Spinal cord (tissue), 10 donors: ENCODE measurements around the gene SETD2. TPM values are rescaled to one million over a fixed set of nuclear protein-coding genes. Genes with fewer than 3 reads are reported as not detected.
"Not testable (repeated sequence)": the region's sequence is repeated elsewhere in the genome, so short reads cannot be mapped to it uniquely, and the experiment has no call there.

Experiments used
- DNase-seq, 6 donors: peaks; one replicate each; pipeline versions ENCODE4 v3.0.0 to v3.0.0-alpha.2; 2013 to 2015; ENCODE audit warnings: low spot score in 6 of 6, low read depth in 4 of 6
- H3K27ac ChIP-seq: one replicate; pipeline ENCODE4 v1.5.1; 2013; ENCODE audit warnings: low read depth, low read length, control low read depth
- H3K27me3 ChIP-seq: one replicate; pipeline ENCODE4 v1.6.1; 2013; ENCODE audit warnings: low read length; ENCODE audit not compliant: control insufficient read depth, insufficient read depth
- H3K36me3 ChIP-seq: one replicate; pipeline ENCODE4 v1.6.1; 2013; ENCODE audit warnings: low read length; ENCODE audit not compliant: control insufficient read depth, insufficient read depth
- H3K4me1 ChIP-seq: one replicate; pipeline ENCODE4 v1.6.1; 2013; ENCODE audit warnings: low read length; ENCODE audit not compliant: control insufficient read depth, insufficient read depth
- H3K4me3 ChIP-seq: one replicate; pipeline ENCODE4 v1.5.1; 2013; ENCODE audit warnings: low read depth, low read length, control low read depth
- H3K9me3 ChIP-seq: one replicate; pipeline ENCODE4 v1.6.1; 2013; ENCODE audit warnings: low read length; ENCODE audit not compliant: control insufficient read depth, insufficient read depth
- WGBS: methylation state at CpG from one replicate; pipeline ENCODE4 v1.1.5; 2013; ENCODE audit warnings: missing lambda C conversion rate; ENCODE audit not compliant: insufficient coverage; 5-methylcytosine and 5-hydroxymethylcytosine counted together
- polyA plus RNA-seq, 2 donors: library from polyadenylated mRNA; unstranded; fragments of 120-200 nt; gene quantifications; one replicate each; pipeline ENCODE4 v1.2.1, GENCODE V29; 2013; ENCODE audit not compliant: insufficient read length in 2 of 2
- total RNA-seq, 2 donors: library from RNA; depleted of rRNA in 1 of 2; stranded (reverse); fragments of 120-200 nt in 1 of 2; fragments of >200 nt in 1 of 2; gene quantifications; one replicate each; pipeline versions ENCODE4 v1.2.3 to v1.2.4, GENCODE V29; 2013 to 2014
- donor health status: healthy.

SETD2 gene
- total and polyA plus RNA-seq, 4 donors: 39.9 to 72.0 (median 51.0) TPM

- no CpG with 5 or more reads among the region's 3 CpGs for WGBS
- Histone ChIP-seq H3K4me3 (no peak overlapping the region), H3K27ac (no peak overlapping the region), H3K36me3 (peaks cover 15% of the 10 kb centered on the region), H3K9me3 (no peaks in the 10 kb centered on the region), H3K27me3 (no peaks in the 10 kb centered on the region), H3K4me1 (no peaks in the 10 kb centered on the region)
- DNase-seq: no peak
Observed at GRCh38 chr3:47092090-47092489, 71.8 kb downstream of the SETD2 start.

DNA sequence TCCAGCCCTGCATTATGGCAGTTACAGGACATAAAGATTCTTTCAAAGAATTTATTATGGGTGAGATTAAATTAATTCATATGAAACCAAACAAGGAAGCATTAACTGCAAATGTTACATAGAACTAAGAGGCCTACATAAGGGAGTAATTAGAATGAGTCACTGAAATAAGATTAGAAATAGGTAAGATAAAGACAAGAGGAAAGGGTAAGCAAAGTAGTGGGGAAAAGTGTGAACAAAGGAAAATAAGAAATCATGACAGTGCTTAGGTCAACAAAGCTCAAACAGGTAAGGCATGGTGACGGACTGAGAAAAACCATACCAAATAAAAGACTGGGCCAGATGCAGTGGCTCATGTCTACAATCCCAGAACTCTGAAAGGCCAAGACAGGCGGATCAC, 74.3 kb downstream of the SETD2 start:
- WGBS: 100% methylated on average over 2 of the region's 2 CpGs
- Histone ChIP-seq H3K36me3 (peaks cover 12% of the 10 kb centered on the region), H3K4me3 (no peak overlapping the region), H3K9me3 (no peaks in the 10 kb centered on the region), H3K4me1 (no peaks in the 10 kb centered on the region), H3K27ac (no peak overlapping the region), H3K27me3 (no peaks in the 10 kb centered on the region)
- no peak for DNase-seq

DNA sequence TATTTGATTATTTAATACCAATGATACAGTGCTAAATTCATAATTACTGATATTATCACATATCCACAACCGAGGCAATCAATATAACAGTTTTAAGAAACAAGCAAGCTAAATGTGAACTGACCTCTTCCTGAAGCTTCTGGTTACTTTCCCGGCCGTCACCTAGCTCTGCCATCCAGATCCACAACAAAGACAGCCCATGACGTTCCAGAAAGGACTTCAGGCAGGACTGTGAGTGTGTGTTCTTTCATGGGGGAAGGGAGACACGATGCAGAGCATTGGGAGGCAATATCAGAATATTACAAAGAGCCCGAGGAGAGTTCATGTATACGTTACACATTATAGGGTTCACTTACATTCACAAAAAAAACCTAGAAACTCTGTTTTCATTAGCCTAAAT, 77.8 kb downstream of the SETD2 start:
- no peaks in the 10 kb centered on the region for H3K9me3 ChIP-seq
- H3K4me1 ChIP-seq: no peaks in the 10 kb centered on the region
- no peak for DNase-seq
- no peak overlapping the region for H3K27ac ChIP-seq
- H3K36me3 ChIP-seq: peaks cover 10% of the 10 kb centered on the region
- no peaks in the 10 kb centered on the region for H3K27me3 ChIP-seq
- no CpG with 5 or more reads among the region's 7 CpGs for WGBS
- H3K4me3 ChIP-seq: no peak overlapping the region

GRCh38 chr3:47083786-47084185, 80.1 kb downstream of the SETD2 start:
- Histone ChIP-seq H3K27ac (no peak overlapping the region), H3K9me3 (no peaks in the 10 kb centered on the region), H3K4me3 (no peak overlapping the region), H3K36me3 (peaks cover 13% of the 10 kb centered on the region), H3K4me1 (no peaks in the 10 kb centered on the region), H3K27me3 (no peaks in the 10 kb centered on the region)
- no peak for DNase-seq
- no CpG with 5 or more reads among the region's 3 CpGs for WGBS

DNA sequence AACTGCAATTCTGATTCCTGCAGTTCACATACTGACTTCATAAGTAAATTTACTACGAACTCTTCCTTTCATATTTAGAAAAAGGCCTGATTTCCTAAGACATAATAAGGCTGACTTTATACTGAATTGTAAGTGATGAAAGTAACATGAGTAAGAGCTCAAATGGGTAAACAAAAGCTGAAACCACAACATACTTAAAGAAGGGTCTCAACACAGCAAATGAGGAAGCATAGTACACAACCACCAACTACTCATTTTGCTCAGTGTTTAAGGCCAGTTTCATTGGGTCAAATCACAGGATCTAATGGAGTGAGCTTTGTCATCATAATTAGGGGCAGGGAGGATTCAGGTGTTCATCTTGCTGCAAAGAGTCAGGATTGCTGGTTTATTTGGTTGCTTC, 81.4 kb downstream of the SETD2 start:
- no peak for DNase-seq
- H3K4me3 ChIP-seq: no peak overlapping the region
- WGBS: no CpG with 5 or more reads among the region's 1 CpG
- peaks cover 11% of the 10 kb centered on the region for H3K36me3 ChIP-seq
- H3K9me3 ChIP-seq: no peaks in the 10 kb centered on the region
- no peaks in the 10 kb centered on the region for H3K27me3 ChIP-seq
- H3K4me1 ChIP-seq: no peaks in the 10 kb centered on the region
- H3K27ac ChIP-seq: no peak overlapping the region

DNA sequence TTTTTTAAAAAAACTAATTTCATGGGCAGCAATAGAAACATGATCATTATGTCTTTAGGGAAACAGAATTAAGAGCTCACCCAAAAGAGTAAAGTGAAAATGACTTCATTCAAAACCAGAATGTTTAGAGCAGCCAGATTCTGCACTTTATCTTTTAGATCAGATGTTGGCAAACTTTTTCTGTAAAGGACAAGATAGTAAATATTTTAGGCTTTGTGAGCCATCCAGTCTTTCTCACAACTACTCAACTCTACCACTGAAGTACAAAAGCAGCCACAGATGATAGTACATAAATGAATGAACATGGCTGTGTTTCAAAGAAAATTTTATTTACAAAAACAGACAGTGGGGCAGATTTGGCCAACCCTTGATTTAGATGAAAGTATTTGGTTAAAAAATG, 84.5 kb downstream of the SETD2 start:
- H3K4me3 ChIP-seq: no peak overlapping the region
- H3K9me3 ChIP-seq: no peaks in the 10 kb centered on the region
- no peak for DNase-seq
- no peaks in the 10 kb centered on the region for H3K27me3 ChIP-seq
- peaks cover 5% of the 10 kb centered on the region for H3K36me3 ChIP-seq
- no peaks in the 10 kb centered on the region for H3K4me1 ChIP-seq
- no peak overlapping the region for H3K27ac ChIP-seq

GRCh38 chr3:47073685-47074084, 90.2 kb downstream of the SETD2 start:
- DNase-seq: no peak
- Histone ChIP-seq H3K4me3 (no peak overlapping the region), H3K27me3 (no peaks in the 10 kb centered on the region), H3K36me3 (peaks cover 13% of the 10 kb centered on the region), H3K27ac (no peak overlapping the region), H3K4me1 (no peaks in the 10 kb centered on the region), H3K9me3 (no peaks in the 10 kb centered on the region)
- WGBS: no CpG with 5 or more reads among the region's 2 CpGs

DNA sequence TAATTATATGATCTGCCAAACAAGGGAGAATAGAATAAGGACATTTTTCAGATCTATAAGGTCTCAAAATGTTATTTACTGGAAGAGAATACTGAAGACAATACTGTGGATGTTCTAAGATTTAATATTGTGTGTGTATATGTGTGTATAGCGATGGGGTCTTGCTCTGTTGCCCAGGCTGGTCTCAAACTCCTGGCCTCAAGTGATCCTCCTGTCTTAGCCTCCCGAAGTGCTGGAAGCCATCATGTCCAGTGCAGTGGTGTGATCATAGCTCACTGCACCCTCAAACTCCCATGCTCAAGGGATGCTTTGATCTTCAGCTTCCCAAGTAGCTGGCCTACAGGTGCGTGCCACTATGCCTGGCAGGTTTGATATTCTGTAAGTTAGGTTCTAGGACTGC, 93.1 kb downstream of the SETD2 start:
- Histone ChIP-seq H3K36me3 (peaks cover 11% of the 10 kb centered on the region), H3K9me3 (no peaks in the 10 kb centered on the region), H3K27me3 (no peaks in the 10 kb centered on the region), H3K4me3 (no peak overlapping the region), H3K4me1 (no peaks in the 10 kb centered on the region), H3K27ac (no peak overlapping the region)
- WGBS: no CpG with 5 or more reads among the region's 3 CpGs
- DNase-seq: no peak

DNA sequence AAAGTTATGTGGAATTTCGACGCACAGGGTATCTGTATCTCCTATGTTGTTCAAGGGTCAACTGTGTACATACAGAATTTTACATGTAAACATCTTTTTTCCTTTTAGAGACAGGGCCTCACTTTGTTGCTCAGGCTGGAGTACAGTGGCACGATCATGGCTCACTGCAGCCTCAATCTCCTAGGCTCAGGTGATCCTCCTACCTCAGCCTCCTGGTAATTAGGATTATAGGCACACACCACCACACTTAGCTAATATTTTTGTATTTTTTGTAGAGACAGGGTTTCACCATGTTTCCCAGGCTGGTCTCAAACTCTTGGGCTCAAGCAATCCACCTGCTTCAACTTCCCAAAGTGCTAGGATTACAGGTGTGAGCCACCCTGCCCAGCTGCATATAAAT, 97.7 kb downstream of the SETD2 start:
- not testable (repeated sequence) for DNase-seq

GRCh38 chr3:47065681-47066080, 98.2 kb downstream of the SETD2 start:
- Histone ChIP-seq H3K4me1 (no peaks in the 10 kb centered on the region), H3K9me3 (no peaks in the 10 kb centered on the region), H3K36me3 (peaks cover 9% of the 10 kb centered on the region), H3K4me3 (no peak overlapping the region), H3K27ac (no peak overlapping the region), H3K27me3 (no peaks in the 10 kb centered on the region)
- no peak for DNase-seq

More for the DNA sequence above, 97.7 kb downstream of the SETD2 start:
- H3K27me3 ChIP-seq, H3K4me1 ChIP-seq, H3K36me3 ChIP-seq, H3K27ac ChIP-seq, H3K4me3 ChIP-seq, H3K9me3 ChIP-seq: not testable (repeated sequence)
- WGBS: 100% methylated on average over 1 of the region's 3 CpGs
